H9 (cell line): Measurements from ENCODE around the gene DLG2. TPM values are rescaled to one million over a fixed set of nuclear protein-coding genes. Genes with fewer than 3 reads are reported as not detected.

ENCODE experiments used
- DNase-seq: peaks from one replicate; pipeline ENCODE4 v3.0.0-alpha.2; 2017
- H2AFZ ChIP-seq: one replicate; pipeline ENCODE4 v1.6.1; 2013; ENCODE audit warnings: mild to moderate bottlenecking, low read length, control low read depth, moderate library complexity
- H2AK5ac ChIP-seq: 2 replicates; pipeline ENCODE4 v1.6.1; 2013; ENCODE audit warnings: low read length, control low read depth, mixed read lengths; ENCODE audit not compliant: insufficient read length
- H2BK120ac ChIP-seq: one replicate; pipeline ENCODE4 v1.6.1; 2013; ENCODE audit warnings: low read depth, mild to moderate bottlenecking, low read length, control low read depth, inconsistent platforms; ENCODE audit not compliant: poor library complexity, severe bottlenecking
- H2BK12ac ChIP-seq: 2 replicates; pipeline ENCODE4 v1.6.1; 2013; ENCODE audit warnings: low read length, control low read depth, mixed read lengths, low read depth; ENCODE audit not compliant: insufficient read length
- H2BK15ac ChIP-seq: 2 replicates; pipeline ENCODE4 v1.6.1; 2013; ENCODE audit warnings: low read depth, low read length, control low read depth
- H2BK20ac ChIP-seq: one replicate; pipeline ENCODE4 v1.6.1; 2013; ENCODE audit warnings: low read depth, mild to moderate bottlenecking, low read length, control low read depth, inconsistent platforms; ENCODE audit not compliant: poor library complexity, severe bottlenecking
- H2BK5ac ChIP-seq: 2 replicates; pipeline ENCODE4 v1.6.1; 2013; ENCODE audit warnings: low read length, control low read depth, mixed read lengths; ENCODE audit not compliant: insufficient read length
- H3K14ac ChIP-seq: 2 replicates; pipeline ENCODE4 v1.6.1; 2013; ENCODE audit warnings: low read length, control low read depth; ENCODE audit not compliant: insufficient read depth
- H3K18ac ChIP-seq: 2 replicates; pipeline ENCODE4 v1.6.1; 2013; ENCODE audit warnings: low read depth, mild to moderate bottlenecking, mixed read lengths, low read length, control low read depth; ENCODE audit not compliant: insufficient read length
- H3K23ac ChIP-seq: 2 replicates; pipeline ENCODE4 v1.6.1; 2013; ENCODE audit warnings: low read length, control low read depth, mixed read lengths, low read depth; ENCODE audit not compliant: insufficient read length
- H3K23me2 ChIP-seq: 2 replicates; pipeline ENCODE4 v1.6.1; 2013; ENCODE audit warnings: low read depth, mild to moderate bottlenecking, mixed read lengths, low read length, control low read depth; ENCODE audit not compliant: insufficient read length, poor library complexity, severe bottlenecking
- H3K27ac ChIP-seq: 2 replicates; pipeline ENCODE4 v1.5.1; 2013; ENCODE audit warnings: low read length, control low read depth, mixed read lengths, low read depth; ENCODE audit not compliant: insufficient read length
- H3K27me3 ChIP-seq: 2 replicates; pipeline ENCODE4 v1.6.1; 2013; ENCODE audit warnings: low read length, control low read depth, inconsistent platforms; ENCODE audit not compliant: insufficient read depth
- H3K4ac ChIP-seq: 2 replicates; pipeline ENCODE4 v1.6.1; 2013; ENCODE audit warnings: low read depth, mild to moderate bottlenecking, control low read depth, inconsistent platforms, low read length, moderate library complexity
- H3K4me1 ChIP-seq: 2 replicates; pipeline ENCODE4 v1.6.1; 2013; ENCODE audit warnings: low read length, control low read depth, inconsistent platforms; ENCODE audit not compliant: insufficient read depth
- H3K4me2 ChIP-seq: 2 replicates; pipeline ENCODE4 v1.6.1; 2013; ENCODE audit warnings: low read length, control low read depth, mixed read lengths; ENCODE audit not compliant: insufficient read length, insufficient read depth
- H3K56ac ChIP-seq: 2 replicates; pipeline ENCODE4 v1.6.1; 2013; ENCODE audit warnings: low read depth, mild to moderate bottlenecking, mixed read lengths, low read length, control low read depth; ENCODE audit not compliant: insufficient read length
- H3K79me1 ChIP-seq: 2 replicates; pipeline ENCODE4 v1.6.1; 2013; ENCODE audit warnings: low read depth, mild to moderate bottlenecking, moderate library complexity, low read length, control low read depth, inconsistent platforms; ENCODE audit not compliant: insufficient read depth, poor library complexity, severe bottlenecking
- H3K79me2 ChIP-seq: 2 replicates; pipeline ENCODE4 v1.6.1; 2013; ENCODE audit warnings: low read length, control low read depth, inconsistent platforms; ENCODE audit not compliant: insufficient read depth
- H3K9ac ChIP-seq: 2 replicates; pipeline ENCODE4 v1.6.1; 2013; ENCODE audit warnings: low read length, control low read depth, mixed read lengths; ENCODE audit not compliant: insufficient read length; ENCODE audit errors: extremely low read depth
- H3K9me3 ChIP-seq: one replicate; pipeline ENCODE4 v1.6.1; 2013; ENCODE audit warnings: low read depth, low read length, inconsistent platforms; ENCODE audit not compliant: control insufficient read depth
- H3T11ph ChIP-seq: one replicate; pipeline ENCODE4 v1.6.1; 2013; ENCODE audit warnings: mild to moderate bottlenecking, low read length, control low read depth, inconsistent platforms
- H4K20me1 ChIP-seq: one replicate; pipeline ENCODE4 v1.6.1; 2013; ENCODE audit not compliant: control insufficient read depth, insufficient read length, insufficient read depth
- H4K5ac ChIP-seq: 2 replicates; pipeline ENCODE4 v1.6.1; 2013; ENCODE audit warnings: low read depth, mild to moderate bottlenecking, mixed read lengths, low read length, control low read depth; ENCODE audit not compliant: insufficient read length
- H4K8ac ChIP-seq: replicated peaks from 2 replicates; pipeline ENCODE4 v1.6.1; 2013; ENCODE audit warnings: low read length, control low read depth, mixed read lengths, low read depth; ENCODE audit not compliant: insufficient read length
- H4K91ac ChIP-seq: 2 replicates; pipeline ENCODE4 v1.6.1; 2013; ENCODE audit warnings: low read depth, mild to moderate bottlenecking, moderate library complexity, mixed read lengths, low read length, control low read depth; ENCODE audit not compliant: insufficient read length
- H3K27ac Mint-ChIP-seq, 3 experiments: 2 replicates in 2 of 3; 3 replicates in 1 of 3; pipeline ENCODE4 v1.8.0; 2020 to 2021; ENCODE audit warnings: mixed read lengths in 3 of 3, mild to moderate bottlenecking in 1 of 3, moderate library complexity in 1 of 3
- H3K27me3 Mint-ChIP-seq: 2 replicates; pipeline ENCODE4 v1.8.0; 2021; ENCODE audit warnings: low read depth, mild to moderate bottlenecking, moderate library complexity, mixed read lengths
- H3K36me3 Mint-ChIP-seq, 3 experiments: 2 replicates in 2 of 3; 3 replicates in 1 of 3; pipeline ENCODE4 v1.8.0; 2020 to 2021; ENCODE audit warnings: low read depth in 3 of 3, mixed read lengths in 3 of 3; ENCODE audit not compliant: insufficient read depth in 1 of 3
- H3K4me1 Mint-ChIP-seq, 2 experiments: 2 replicates each; pipeline ENCODE4 v1.8.0; 2020; ENCODE audit warnings: mixed read lengths in 2 of 2
- H3K4me3 Mint-ChIP-seq, 2 experiments: 2 replicates in 1 of 2; 3 replicates in 1 of 2; pipeline ENCODE4 v1.8.0; 2020 to 2021; ENCODE audit warnings: mild to moderate bottlenecking in 2 of 2, mixed read lengths in 2 of 2, moderate library complexity in 1 of 2
- H3K9me3 Mint-ChIP-seq, 2 experiments: 2 replicates in 1 of 2; 3 replicates in 1 of 2; pipeline ENCODE4 v1.8.0; 2020; ENCODE audit warnings: mild to moderate bottlenecking in 2 of 2, mixed read lengths in 2 of 2, moderate library complexity in 1 of 2
- CTCF ChIP-seq: fragments of 200-600 bp; sonication (generic); conservative IDR thresholded peaks from 3 replicates; pipeline ENCODE4 v1.8.0; 2021; ENCODE audit warnings: antibody characterized with exemption, mild to moderate bottlenecking
- whole genome bisulfite sequencing: extraction: QIAGEN DNeasy Blood & Tissue Kit; methylation state at CpG from one replicate; pipeline ENCODE4 v1.1.7; 2013; ENCODE audit warnings: missing lambda C conversion rate, low lambda C conversion rate, mixed read lengths; ENCODE audit not compliant: insufficient read length; ENCODE audit errors: extremely low coverage; 5-methylcytosine and 5-hydroxymethylcytosine counted together
- total RNA-seq: library from RNA; stranded (reverse); gene quantifications from 2 replicates; pipeline ENCODE4 v1.2.1, GENCODE V29; 2021

DLG2 gene
- total RNA-seq, 1 experiment from 2014 or later = 8.0 TPM

DNA sequence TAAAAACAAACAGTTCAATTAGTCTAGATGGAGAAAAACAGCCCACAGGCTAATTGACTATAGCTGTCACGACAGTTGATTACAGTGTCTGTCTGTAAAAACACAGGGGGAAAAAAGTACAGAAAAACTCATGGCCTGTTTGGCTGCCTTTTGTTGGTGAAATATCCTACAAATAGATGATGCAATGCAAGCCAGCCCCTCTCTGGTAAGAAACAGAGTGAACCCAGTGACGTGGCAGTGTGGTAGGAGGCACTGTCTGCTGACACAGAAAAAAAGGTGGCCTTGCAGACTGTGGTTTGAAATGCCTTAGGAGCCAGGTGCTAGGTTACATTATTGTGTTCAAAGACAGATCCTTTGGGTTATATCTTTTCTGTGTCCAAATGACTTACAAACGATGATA lies 1909.6 kb downstream of the DLG2 start:
- Histone ChIP-seq H3K27me3 (no peaks in the 10 kb centered on the region), H2BK20ac (no peak overlapping the region), H3K56ac (no peak overlapping the region), H3K23ac (no peak overlapping the region), H4K8ac (no peak overlapping the region), H3T11ph (no peak overlapping the region), H3K14ac (no peak overlapping the region), H3K4ac (no peak overlapping the region), H3K27ac (no peak overlapping the region), H2BK15ac (no peak overlapping the region), H3K9me3 (no peaks in the 10 kb centered on the region), H4K5ac (no peak overlapping the region), H3K23me2 (no peaks in the 10 kb centered on the region), H2AFZ (no peak overlapping the region), H4K20me1 (no peaks in the 10 kb centered on the region), H4K91ac (no peak overlapping the region), H2AK5ac (no peak overlapping the region), H3K4me2 (no peak overlapping the region), H3K79me2 (no peaks in the 10 kb centered on the region), H3K18ac (no peak overlapping the region), H2BK12ac (no peak overlapping the region), H2BK120ac (no peak overlapping the region), H3K79me1 (no peaks in the 10 kb centered on the region), H3K9ac (no peak overlapping the region), H3K4me1 (peaks cover 8% of the 10 kb centered on the region), H2BK5ac (no peak overlapping the region)
- no peaks in the 10 kb centered on the region for H3K36me3 Mint-ChIP-seq
- H3K27me3 Mint-ChIP-seq = no peaks in the 10 kb centered on the region
- no peak for TF ChIP-seq CTCF
- peak overlapping the region in 2 of 3 experiments; percentile 26 to 30; a peak in 2 of 7 replicates for H3K27ac Mint-ChIP-seq
- peaks cover 26 to 30% of the 10 kb centered on the region in 2 experiments for H3K4me1 Mint-ChIP-seq
- H3K9me3 Mint-ChIP-seq = no peaks in the 10 kb centered on the region
- WGBS = no CpG with 5 or more reads among the region's 3 CpGs
- no peak for DNase-seq
- H3K4me3 Mint-ChIP-seq = no peak overlapping the region
